HepG2 (cell line): ENCODE results near the gene VDAC1. TPM values are rescaled to one million over a fixed set of nuclear protein-coding genes. Genes with fewer than 3 reads are reported as not detected.

Experiments
- CEBPB ChIP-seq: IDR thresholded peaks from 2 replicates; pipeline ENCODE4 v1.6.1; 2011; ENCODE audit warnings: low read depth, low read length, improper control_type of control experiment, borderline replicate concordance
- CHD2 ChIP-seq: IDR thresholded peaks from 2 replicates; pipeline ENCODE4 v1.6.1; 2011; ENCODE audit warnings: low read depth, low read length, improper control_type of control experiment
- FOSL1 ChIP-seq: sonication (generic); formaldehyde crosslinking; IDR thresholded peaks from 2 replicates; pipeline ENCODE4 v1.9.0; 2021; ENCODE audit warnings: missing genetic modification reagents, borderline replicate concordance
- KAT2B ChIP-seq: fragments of 150-350 bp; IDR thresholded peaks from 2 replicates; pipeline ENCODE4 v1.6.1; 2014; ENCODE audit warnings: low read depth, low read length, borderline replicate concordance
- KLF9 ChIP-seq: IDR thresholded peaks from 2 replicates; pipeline ENCODE4 v1.6.1; 2016; ENCODE audit warnings: low read depth
- MBD4 ChIP-seq: IDR thresholded peaks from 2 replicates; pipeline ENCODE4 v1.6.1; 2012; ENCODE audit warnings: low read length, inconsistent platforms, borderline replicate concordance
- NFIB ChIP-seq: sonication (generic); formaldehyde crosslinking; IDR thresholded peaks from 2 replicates; pipeline ENCODE4 v1.9.0; 2021; ENCODE audit warnings: missing genetic modification reagents, mild to moderate bottlenecking, borderline replicate concordance
- NR1H2 ChIP-seq: sonication (generic); formaldehyde crosslinking; IDR thresholded peaks from 2 replicates; pipeline ENCODE4 v1.8.1; 2022; ENCODE audit warnings: low read depth, missing genetic modification reagents, borderline replicate concordance
- NR3C1 ChIP-seq: sonication (generic); formaldehyde crosslinking; IDR thresholded peaks from 2 replicates; pipeline ENCODE4 v1.4.0; 2020; ENCODE audit warnings: missing genetic modification reagents
- PLRG1 ChIP-seq: fragments of 450-650 bp; conservative IDR thresholded peaks from 2 replicates; pipeline ENCODE4 v1.6.1; 2016
- SIN3A ChIP-seq: IDR thresholded peaks from 2 replicates; pipeline ENCODE4 v1.6.1; 2011; ENCODE audit warnings: low read depth, mild to moderate bottlenecking, control low read depth, low read length, borderline replicate concordance
- SP5 ChIP-seq: IDR thresholded peaks from 2 replicates; pipeline ENCODE4 v1.6.1; 2016; ENCODE audit warnings: low read depth, borderline replicate concordance
- ZBTB7A ChIP-seq: sonication (generic); formaldehyde crosslinking; IDR thresholded peaks from 2 replicates; pipeline ENCODE4 v1.8.0; 2022; ENCODE audit warnings: mild to moderate bottlenecking, missing genetic modification reagents
- ZFP90 ChIP-seq: sonication (generic); formaldehyde crosslinking; IDR thresholded peaks from 2 replicates; pipeline ENCODE4 v1.8.0; 2022; ENCODE audit warnings: missing genetic modification reagents, mild to moderate bottlenecking, inconsistent platforms, borderline replicate concordance
- ZNF232 ChIP-seq: sonication (generic); formaldehyde crosslinking; IDR thresholded peaks from 2 replicates; pipeline ENCODE4 v1.4.0; 2020; ENCODE audit warnings: missing genetic modification reagents, borderline replicate concordance
- ZNF3 ChIP-seq: IDR thresholded peaks from 2 replicates; pipeline ENCODE4 v1.7.0; 2017; ENCODE audit warnings: inconsistent platforms
- ZNF326 ChIP-seq: sonication (generic); formaldehyde crosslinking; IDR thresholded peaks from 2 replicates; pipeline ENCODE4 v1.4.0; 2020; ENCODE audit warnings: missing genetic modification reagents, borderline replicate concordance
- ZNF431 ChIP-seq: sonication (generic); formaldehyde crosslinking; IDR thresholded peaks from 2 replicates; pipeline ENCODE4 v1.9.0; 2022; ENCODE audit warnings: missing genetic modification reagents, low read depth, mild to moderate bottlenecking, borderline replicate concordance
- ZNF713 ChIP-seq: sonication (generic); formaldehyde crosslinking; IDR thresholded peaks from 2 replicates; pipeline ENCODE4 v1.4.0; 2020; ENCODE audit warnings: mild to moderate bottlenecking, missing genetic modification reagents
- ZNF775 ChIP-seq: sonication (generic); formaldehyde crosslinking; IDR thresholded peaks from 2 replicates; pipeline ENCODE4 v1.4.0; 2020; ENCODE audit warnings: missing genetic modification reagents, mild to moderate bottlenecking, moderate library complexity, borderline replicate concordance
- ZNF816 ChIP-seq: sonication (generic); formaldehyde crosslinking; IDR thresholded peaks from 2 replicates; pipeline ENCODE4 v1.8.0; 2022; ENCODE audit warnings: missing genetic modification reagents, mild to moderate bottlenecking, borderline replicate concordance
- ZSCAN12 ChIP-seq: sonication (generic); formaldehyde crosslinking; IDR thresholded peaks from 2 replicates; pipeline ENCODE4 v1.9.0; 2021; ENCODE audit warnings: mild to moderate bottlenecking, missing genetic modification reagents
- polyA plus RNA-seq, 8 experiments: library from polyadenylated mRNA; depleted of rRNA in 3 of 8; stranded (reverse) in 7 of 8; unstranded in 1 of 8; fragments of >200 nt; fragmentation: Illumina TruSeq in 4 of 8; extraction: Trizol in 4 of 8; gene quantifications; 2 replicates each; pipeline versions ENCODE4 v1.2.1 to v1.2.3, GENCODE V29; 2011 to 2016; ENCODE audit warnings: low read depth in 4 of 8, missing spikeins in 1 of 8, mixed read lengths in 1 of 8; ENCODE audit not compliant: insufficient read depth in 1 of 8
- total RNA-seq, 5 experiments: library from RNA; depleted of rRNA; stranded (reverse); fragments of >200 nt; fragmentation: Illumina TruSeq; extraction: Trizol; gene quantifications; 2 replicates each; pipeline ENCODE4 v1.2.3, GENCODE V29; 2016; ENCODE audit warnings: low read depth in 1 of 5
- TF ChIP-seq, protein P1 (sequence below): sonication (generic); formaldehyde crosslinking; IDR thresholded peaks from 2 replicates; pipeline ENCODE4 v1.4.0; 2020; ENCODE audit warnings: missing genetic modification reagents
- TF ChIP-seq, protein P2 (sequence below): sonication (generic); formaldehyde crosslinking; IDR thresholded peaks from 2 replicates; pipeline ENCODE4 v1.4.0; 2020; ENCODE audit warnings: low read depth, mild to moderate bottlenecking, missing genetic modification reagents
- TF ChIP-seq, protein P3 (sequence below): sonication (generic); formaldehyde crosslinking; IDR thresholded peaks from 2 replicates; pipeline ENCODE4 v1.4.0; 2020; ENCODE audit warnings: missing genetic modification reagents
- TF ChIP-seq, protein P4 (sequence below): sonication (generic); formaldehyde crosslinking; IDR thresholded peaks from 2 replicates; pipeline ENCODE4 v1.4.0; 2020; ENCODE audit warnings: missing genetic modification reagents

VDAC1 gene
- total and polyA plus RNA-seq, 2 of the 13 experiments (the other 11 are each of a cell fraction or from before 2014, with no cell fraction given), result 112 to 380 TPM

DNA sequence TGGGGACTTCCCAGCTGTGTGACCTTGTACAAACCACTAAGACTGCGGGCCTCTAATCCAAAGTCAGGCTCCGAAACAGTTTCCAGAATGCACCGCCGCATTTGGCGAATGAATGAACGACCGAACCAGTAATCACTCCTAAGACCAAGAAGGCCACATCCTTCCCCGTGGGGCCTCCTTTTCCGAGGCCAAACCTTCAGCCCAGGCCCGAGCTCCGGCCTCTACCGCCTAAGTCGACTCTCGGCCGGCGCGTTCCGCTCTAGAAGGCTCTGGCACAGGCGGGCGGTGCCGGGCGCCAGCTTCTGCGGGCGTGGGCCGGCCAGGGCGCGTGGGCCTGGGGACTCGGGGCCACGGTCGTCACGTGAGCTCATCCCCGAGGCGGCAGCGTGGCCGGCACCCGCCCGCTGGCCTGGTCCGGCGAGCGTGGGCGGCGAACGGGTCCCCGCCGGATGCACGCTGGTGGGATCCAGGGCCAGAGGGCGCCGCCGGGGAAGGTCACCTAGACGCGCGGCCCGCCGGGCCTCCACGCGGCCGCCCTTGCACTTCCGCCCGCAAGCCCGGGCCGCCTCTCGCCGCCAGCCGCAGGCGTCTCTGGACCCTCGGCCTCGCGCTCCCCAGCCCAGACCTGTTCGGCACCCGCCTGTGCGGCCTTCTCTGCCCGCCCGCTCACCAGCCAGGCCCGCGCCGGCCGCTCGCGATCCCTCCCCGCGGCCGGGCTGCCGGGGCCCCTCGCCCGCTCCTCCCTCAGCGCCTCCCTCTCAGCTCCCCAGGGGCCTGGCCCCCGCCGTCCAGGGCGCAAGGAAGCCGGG, 754 bp downstream of the VDAC1 start (continued):
- TF ChIP-seq ZNF232 (CRISPR knock-in tag) (no peak), NR3C1 (CRISPR knock-in tag) (no peak), ZNF431 (CRISPR knock-in tag) (0 out of 2 replicates have a peak, but pooled peaks have one; percentile 62), PLRG1 (no peak), ZSCAN12 (CRISPR knock-in tag) (no peak), ZNF775 (CRISPR knock-in tag) (no peak), ZNF816 (CRISPR knock-in tag) (no peak), CHD2 (no peak), KLF9 (CRISPR knock-in tag) (no peak), KAT2B (no peak), ZBTB7A (CRISPR knock-in tag) (no peak), CEBPB (no peak), ZNF713 (CRISPR knock-in tag) (no peak), ZNF3 (CRISPR knock-in tag) (no peak), ZFP90 (CRISPR knock-in tag) (no peak), SP5 (CRISPR knock-in tag) (no peak), NFIB (CRISPR knock-in tag) (no peak), FOSL1 (CRISPR knock-in tag) (no peak), ZNF326 (CRISPR knock-in tag) (no peak), SIN3A (peak; percentile 32; the same call in 1 of the 2 replicates), MBD4 (no peak), NR1H2 (no peak)
- TF ChIP-seq, protein P1, sequence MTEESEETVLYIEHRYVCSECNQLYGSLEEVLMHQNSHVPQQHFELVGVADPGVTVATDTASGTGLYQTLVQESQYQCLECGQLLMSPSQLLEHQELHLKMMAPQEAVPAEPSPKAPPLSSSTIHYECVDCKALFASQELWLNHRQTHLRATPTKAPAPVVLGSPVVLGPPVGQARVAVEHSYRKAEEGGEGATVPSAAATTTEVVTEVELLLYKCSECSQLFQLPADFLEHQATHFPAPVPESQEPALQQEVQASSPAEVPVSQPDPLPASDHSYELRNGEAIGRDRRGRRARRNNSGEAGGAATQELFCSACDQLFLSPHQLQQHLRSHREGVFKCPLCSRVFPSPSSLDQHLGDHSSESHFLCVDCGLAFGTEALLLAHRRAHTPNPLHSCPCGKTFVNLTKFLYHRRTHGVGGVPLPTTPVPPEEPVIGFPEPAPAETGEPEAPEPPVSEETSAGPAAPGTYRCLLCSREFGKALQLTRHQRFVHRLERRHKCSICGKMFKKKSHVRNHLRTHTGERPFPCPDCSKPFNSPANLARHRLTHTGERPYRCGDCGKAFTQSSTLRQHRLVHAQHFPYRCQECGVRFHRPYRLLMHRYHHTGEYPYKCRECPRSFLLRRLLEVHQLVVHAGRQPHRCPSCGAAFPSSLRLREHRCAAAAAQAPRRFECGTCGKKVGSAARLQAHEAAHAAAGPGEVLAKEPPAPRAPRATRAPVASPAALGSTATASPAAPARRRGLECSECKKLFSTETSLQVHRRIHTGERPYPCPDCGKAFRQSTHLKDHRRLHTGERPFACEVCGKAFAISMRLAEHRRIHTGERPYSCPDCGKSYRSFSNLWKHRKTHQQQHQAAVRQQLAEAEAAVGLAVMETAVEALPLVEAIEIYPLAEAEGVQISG (CRISPR knock-in tag), result peak; percentile 44; the same call in 1 of the 2 replicates
- TF ChIP-seq, protein P2, sequence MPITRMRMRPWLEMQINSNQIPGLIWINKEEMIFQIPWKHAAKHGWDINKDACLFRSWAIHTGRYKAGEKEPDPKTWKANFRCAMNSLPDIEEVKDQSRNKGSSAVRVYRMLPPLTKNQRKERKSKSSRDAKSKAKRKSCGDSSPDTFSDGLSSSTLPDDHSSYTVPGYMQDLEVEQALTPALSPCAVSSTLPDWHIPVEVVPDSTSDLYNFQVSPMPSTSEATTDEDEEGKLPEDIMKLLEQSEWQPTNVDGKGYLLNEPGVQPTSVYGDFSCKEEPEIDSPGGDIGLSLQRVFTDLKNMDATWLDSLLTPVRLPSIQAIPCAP (CRISPR knock-in tag), result no peak
- TF ChIP-seq, protein P3, sequence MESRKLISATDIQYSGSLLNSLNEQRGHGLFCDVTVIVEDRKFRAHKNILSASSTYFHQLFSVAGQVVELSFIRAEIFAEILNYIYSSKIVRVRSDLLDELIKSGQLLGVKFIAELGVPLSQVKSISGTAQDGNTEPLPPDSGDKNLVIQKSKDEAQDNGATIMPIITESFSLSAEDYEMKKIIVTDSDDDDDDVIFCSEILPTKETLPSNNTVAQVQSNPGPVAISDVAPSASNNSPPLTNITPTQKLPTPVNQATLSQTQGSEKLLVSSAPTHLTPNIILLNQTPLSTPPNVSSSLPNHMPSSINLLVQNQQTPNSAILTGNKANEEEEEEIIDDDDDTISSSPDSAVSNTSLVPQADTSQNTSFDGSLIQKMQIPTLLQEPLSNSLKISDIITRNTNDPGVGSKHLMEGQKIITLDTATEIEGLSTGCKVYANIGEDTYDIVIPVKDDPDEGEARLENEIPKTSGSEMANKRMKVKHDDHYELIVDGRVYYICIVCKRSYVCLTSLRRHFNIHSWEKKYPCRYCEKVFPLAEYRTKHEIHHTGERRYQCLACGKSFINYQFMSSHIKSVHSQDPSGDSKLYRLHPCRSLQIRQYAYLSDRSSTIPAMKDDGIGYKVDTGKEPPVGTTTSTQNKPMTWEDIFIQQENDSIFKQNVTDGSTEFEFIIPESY, result no peak
- TF ChIP-seq, protein P4, sequence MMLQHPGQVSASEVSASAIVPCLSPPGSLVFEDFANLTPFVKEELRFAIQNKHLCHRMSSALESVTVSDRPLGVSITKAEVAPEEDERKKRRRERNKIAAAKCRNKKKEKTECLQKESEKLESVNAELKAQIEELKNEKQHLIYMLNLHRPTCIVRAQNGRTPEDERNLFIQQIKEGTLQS (CRISPR knock-in tag), result no peak
